Measurements from ENCODE around the gene AQP9.
"Not testable (repeated sequence)": the region's sequence is repeated elsewhere in the genome, so short reads cannot be mapped to it uniquely, and the experiment has no call there.

AQP9 gene

DNA sequence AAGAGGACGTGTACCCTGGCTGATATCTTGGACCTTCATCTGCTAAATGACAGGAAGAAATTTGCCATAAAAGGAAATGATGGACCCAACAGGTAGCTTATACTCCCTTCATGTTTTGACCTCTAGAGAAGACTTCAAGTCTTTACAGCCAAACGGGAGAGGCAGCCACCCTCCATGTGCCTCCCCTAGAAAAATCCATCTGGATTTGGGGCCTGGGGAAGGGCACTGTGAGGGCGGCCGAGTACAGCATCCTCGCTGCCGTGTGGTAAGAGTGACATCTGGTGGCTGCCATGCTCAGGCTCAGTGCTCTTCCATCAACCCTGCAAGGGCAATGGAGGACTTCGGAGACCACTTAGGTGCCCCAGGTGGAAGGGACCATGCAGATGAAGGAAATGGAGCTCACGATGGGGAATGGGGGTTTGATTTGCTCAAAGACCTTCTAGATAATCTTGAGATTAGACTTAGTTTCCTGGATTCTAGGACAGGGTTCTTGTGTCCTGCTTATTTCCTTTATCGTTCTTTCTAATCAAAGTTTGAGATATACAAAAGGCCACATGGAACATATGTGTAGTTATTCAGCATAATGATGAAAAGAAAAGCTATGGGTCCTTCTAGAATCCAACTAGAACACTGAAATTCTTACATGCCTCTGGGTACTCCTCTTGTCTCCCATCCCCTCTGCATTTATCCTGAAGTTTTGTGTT lies 44.4 kb downstream of the AQP9 start:
- DNase-seq (ENCODE audit: low read depth): peak; percentile 10

- no peak for DNase-seq (ENCODE audit: low read depth)
These were observed 47.3 kb downstream of the AQP9 start for GRCh38 chr15:58185439-58185838.

DNA sequence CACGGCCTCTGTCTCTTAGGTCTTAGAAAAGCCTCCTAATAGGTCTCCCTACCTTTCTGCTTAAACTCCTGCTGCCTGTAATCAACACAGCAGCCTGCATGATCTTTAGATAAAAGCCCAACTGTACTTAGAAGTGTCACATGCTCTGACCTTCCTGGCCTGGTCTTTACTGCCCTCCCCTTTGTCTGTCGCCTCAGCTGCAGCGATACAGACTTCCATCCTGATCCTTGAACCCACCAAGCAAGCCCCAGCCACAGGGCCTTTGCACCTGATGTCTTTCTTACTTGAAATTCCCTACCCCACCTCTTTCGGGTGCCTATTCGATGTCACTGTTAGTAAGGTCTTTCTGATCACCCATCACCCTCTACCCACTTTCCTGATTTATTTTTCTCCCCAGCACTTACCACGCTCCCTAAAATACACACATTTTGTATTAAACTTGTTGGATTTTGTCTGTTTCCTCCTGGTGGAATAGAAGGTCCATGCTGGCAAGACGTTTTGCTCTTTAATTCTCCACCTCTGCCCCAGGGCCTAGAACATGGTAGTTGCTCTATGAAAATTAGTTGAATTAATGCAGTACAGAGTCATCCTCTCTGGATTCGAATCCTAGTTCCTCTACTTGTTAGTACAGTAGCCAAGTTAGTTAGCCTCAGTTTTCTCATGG lies 51.1 kb downstream of the AQP9 start:
- DNase-seq (ENCODE audit: low read depth): no peak

GRCh38 chr15:58190419-58190818 lies 52.2 kb downstream of the AQP9 start:
- DNase-seq (ENCODE audit: low read depth): no peak

GRCh38 chr15:58193636-58194035 lies 55.5 kb downstream of the AQP9 start:
- not testable (repeated sequence) for DNase-seq (ENCODE audit: low read depth)

GRCh38 chr15:58200739-58201138 lies 62.6 kb downstream of the AQP9 start:
- no peak for DNase-seq (ENCODE audit: low read depth)

DNA sequence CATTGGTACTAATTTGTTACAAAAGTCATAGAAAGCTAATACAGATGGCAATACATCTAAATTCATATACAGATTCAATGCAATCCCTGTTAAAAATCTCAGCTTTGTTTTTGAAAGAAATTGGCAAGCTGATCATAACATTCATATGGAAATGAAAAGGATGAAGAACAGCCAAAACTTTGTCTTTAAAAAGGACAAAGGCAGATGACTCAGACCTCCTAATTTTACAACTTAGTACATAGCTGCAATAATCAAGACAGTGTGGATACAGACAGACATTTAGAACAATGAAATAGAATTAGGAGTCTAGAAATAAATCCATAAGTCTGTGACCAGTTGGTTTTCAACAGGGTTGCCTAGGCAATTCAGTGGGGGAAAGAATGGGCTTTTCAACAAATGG lies 63.3 kb downstream of the AQP9 start:
- DNase-seq (ENCODE audit: low read depth): no peak

DNA sequence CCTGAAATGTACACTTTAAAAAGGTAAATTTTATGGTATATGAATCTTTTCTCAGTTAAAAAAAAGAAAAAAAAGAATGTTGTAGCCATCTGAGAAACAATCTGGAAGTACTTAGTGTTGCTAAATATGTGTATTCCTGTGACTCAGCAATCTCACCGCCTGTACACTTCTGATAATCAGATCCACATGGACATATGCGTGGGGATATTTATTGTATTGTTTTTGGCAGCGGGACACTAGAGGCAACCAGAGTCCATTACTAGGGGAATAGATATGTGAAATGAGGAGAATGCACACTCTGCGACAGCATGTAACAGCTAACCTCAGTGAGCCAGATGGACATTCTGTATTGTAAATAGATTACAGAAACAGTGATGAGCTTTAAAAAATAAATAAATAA lies 65.4 kb downstream of the AQP9 start:
- DNase-seq (ENCODE audit: low read depth): no peak

- no peak for DNase-seq (ENCODE audit: low read depth)
These were observed 68.0 kb downstream of the AQP9 start for GRCh38 chr15:58206151-58206550.

- not testable (repeated sequence) for DNase-seq (ENCODE audit: low read depth)
These were observed 70.0 kb downstream of the AQP9 start for GRCh38 chr15:58208217-58208616.

GRCh38 chr15:58209007-58209481 lies 70.9 kb downstream of the AQP9 start:
- DNase-seq (ENCODE audit: low read depth): not testable (repeated sequence)

GRCh38 chr15:58210031-58210430 lies 71.8 kb downstream of the AQP9 start:
- not testable (repeated sequence) for DNase-seq (ENCODE audit: low read depth)

DNA sequence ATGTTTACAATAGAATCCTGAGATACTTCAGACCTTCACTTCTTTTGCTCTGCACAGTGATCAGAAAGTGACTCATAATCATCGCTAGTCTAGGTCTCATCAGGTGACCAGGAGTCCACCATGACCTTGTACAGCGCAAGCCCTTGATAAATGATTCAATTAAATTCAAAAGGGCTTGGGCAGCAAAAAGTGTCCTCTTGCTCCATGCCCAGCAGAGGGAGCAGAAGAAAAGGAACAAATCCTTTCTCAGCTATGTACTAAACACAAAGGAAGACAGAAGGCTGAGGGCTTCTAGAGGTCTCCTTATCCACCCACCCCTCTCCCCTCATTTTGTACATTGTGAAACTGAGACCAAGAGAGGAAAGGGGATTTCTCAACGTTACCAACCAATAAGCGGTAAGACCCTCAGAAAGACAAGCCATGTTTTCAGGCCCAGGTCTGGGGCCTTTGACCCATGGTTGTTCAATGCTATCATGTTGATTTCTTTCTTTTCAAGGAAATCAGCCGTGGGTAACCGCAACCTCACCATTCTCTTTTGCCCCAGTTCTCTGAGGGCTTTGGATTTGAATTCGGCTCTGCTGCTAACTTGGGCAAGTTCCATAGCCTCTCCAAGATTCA lies 74.8 kb downstream of the AQP9 start:
- no peak for DNase-seq (ENCODE audit: low read depth)

DNA sequence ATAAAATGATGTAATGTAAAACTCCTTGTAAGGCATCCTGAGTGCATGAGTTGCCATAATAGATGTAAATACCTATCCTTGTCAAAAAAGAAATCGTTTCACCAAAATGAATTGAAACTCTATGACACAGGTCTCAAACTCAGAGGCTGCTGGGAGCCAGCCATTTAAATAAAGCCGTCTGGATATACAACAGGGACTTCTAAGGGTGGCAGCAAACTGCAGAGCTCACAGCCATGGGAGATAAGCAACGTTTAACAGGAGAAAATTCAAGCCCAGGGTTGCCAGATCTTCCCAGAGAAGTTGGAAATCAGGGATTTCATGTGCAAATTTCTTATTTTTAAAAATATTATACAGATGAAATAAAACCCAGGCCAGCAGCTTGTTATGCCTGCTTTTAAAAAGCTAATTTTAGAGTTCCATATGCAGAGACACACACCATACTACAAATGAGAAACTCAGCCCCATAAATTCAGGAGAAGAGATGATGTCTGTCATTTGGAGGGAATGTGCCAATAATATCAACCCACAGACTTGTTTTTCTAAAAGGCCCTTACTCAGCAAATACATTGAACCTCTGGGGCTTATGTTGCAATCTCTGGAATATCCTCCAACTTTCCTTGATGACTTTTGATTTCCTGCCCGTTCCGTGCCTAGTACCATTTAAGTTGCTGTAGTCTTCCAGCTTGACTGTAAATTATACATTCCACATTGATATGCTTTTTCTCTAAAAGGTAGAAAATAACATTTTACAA lies 75.6 kb downstream of the AQP9 start:
- no peak for DNase-seq (ENCODE audit: low read depth)

DNA sequence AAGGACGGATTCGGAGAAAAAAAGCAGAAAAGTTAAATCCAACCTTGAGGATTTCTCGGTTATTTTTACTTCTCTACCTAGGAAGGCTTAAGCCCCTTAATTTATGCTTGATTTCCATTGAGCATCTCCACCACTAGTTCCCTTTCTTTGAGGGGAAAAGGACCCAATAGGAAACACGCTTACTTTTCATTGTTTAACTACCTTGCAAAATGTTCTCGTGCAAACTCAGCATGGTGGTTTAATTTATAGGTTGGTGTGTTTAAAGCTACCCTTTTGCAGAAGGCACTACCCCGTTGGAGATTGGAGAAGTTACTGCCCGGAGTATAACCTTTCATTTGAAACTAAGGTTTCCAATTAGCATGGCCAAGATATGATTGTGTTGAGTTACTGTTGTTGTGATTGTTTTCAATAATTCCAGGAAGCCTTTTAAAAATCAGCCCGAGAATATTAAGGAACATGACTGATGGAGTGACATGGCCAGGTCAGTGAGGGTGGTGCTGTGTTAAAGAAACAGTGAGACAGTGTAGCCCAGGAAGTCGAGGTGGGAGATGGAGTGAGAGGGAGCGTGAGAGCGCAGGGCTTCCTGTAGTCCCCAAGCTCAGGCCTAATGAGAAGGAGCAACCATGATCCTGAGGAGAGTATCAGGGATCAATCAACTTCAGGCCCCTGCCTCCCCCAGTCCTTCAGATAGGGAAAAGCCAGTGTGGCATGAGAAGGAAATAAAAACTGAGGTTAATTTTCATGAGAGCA lies 76.6 kb downstream of the AQP9 start:
- no peak for DNase-seq (ENCODE audit: low read depth)

DNA sequence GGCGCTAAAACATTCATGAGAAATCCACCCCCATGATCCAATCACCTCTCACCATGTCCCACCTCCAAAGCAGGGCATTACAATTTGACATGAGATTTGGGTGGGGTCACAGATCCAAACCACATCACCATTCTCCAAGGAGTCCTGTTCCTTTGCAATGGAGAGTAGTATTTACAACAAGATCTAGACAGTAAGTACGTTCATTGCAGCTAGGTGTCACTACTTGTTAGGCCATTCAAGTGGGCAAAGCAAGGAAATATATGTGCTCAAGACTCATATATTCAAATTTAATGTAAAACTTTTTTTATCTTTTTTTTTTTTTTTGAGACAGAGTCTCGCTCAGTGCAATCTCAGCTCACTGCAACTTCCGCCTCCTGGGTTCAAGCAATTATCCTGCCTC lies 79.3 kb downstream of the AQP9 start:
- no peak for DNase-seq (ENCODE audit: low read depth)

GRCh38 chr15:58221591-58222241 lies 83.5 kb downstream of the AQP9 start:
- DNase-seq (ENCODE audit: low read depth): no peak

- no peak for DNase-seq (ENCODE audit: low read depth)
These were observed 84.5 kb downstream of the AQP9 start for GRCh38 chr15:58222679-58223078.

- DNase-seq (ENCODE audit: low read depth): no peak
These were observed 85.3 kb downstream of the AQP9 start for GRCh38 chr15:58223432-58223831.

GRCh38 chr15:58224068-58224467 lies 85.9 kb downstream of the AQP9 start:
- no peak for DNase-seq (ENCODE audit: low read depth)

Measured in stimulated activated CD8-positive, alpha-beta memory T cell treated with anti-CD3 and anti-CD28 coated beads, Interleukin-7, amount 100 ng/mL, for 24 hours (primary cell).